Adrenal gland (tissue), 12 donors: ENCODE measurements around the gene STXBP3. TPM values are rescaled to one million over a fixed set of nuclear protein-coding genes. Genes with fewer than 3 reads are reported as not detected.

Experiments
- DNase-seq, 7 donors: peaks; one replicate each; pipeline ENCODE4 v3.0.0-alpha.2; 2019 to 2020
- H3K27ac ChIP-seq, 5 donors: fragments of 200-600 bp; sonication (generic) in 4 of 5; 1 replicate in 3 of 5; 2 replicates in 2 of 5; pipeline versions ENCODE4 v1.5.1 to v1.8.0; 2016 to 2020; ENCODE audit warnings: mild to moderate bottlenecking in 1 of 5
- H3K27me3 ChIP-seq: fragments of 200-600 bp; 2 replicates; pipeline ENCODE4 v1.8.0; 2021
- H3K36me3 ChIP-seq, 2 donors: fragments of 200-600 bp; replicated peaks in 1 of 2; 1 replicate in 1 of 2; 2 replicates in 1 of 2; pipeline versions ENCODE4 v1.5.1 to v1.8.0; 2018 to 2022
- H3K4me1 ChIP-seq, 2 donors: fragments of 200-600 bp; replicated peaks in 1 of 2; 1 replicate in 1 of 2; 2 replicates in 1 of 2; pipeline versions ENCODE4 v1.5.1 to v1.8.0; 2018 to 2021
- H3K4me3 ChIP-seq, 4 donors: fragments of 200-600 bp; sonication (generic) in 3 of 4; one replicate each; pipeline ENCODE4 v1.5.1; 2016 to 2018
- H3K9me3 ChIP-seq, 3 donors: fragments of 200-600 bp; sonication (generic) in 1 of 3; replicated peaks in 1 of 3; 1 replicate in 2 of 3; 2 replicates in 1 of 3; pipeline versions ENCODE4 v1.5.1 to v1.8.0; 2016 to 2021
- CTCF ChIP-seq, 6 experiments: fragments of 450-650 bp in 4 of 6; fragments of 200-600 bp in 2 of 6; sonication (generic) in 1 of 6; IDR thresholded peaks; 1 replicate in 5 of 6; 2 replicates in 1 of 6; pipeline versions ENCODE4 v1.5.1 to v1.8.0; 2016 to 2021; ENCODE audit warnings: antibody characterized with exemption in 6 of 6, mild to moderate bottlenecking in 2 of 6, moderate library complexity in 1 of 6
- POLR2A ChIP-seq, 2 donors: fragments of 450-650 bp; IDR thresholded peaks; one replicate each; pipeline ENCODE4 v1.6.1; 2017; ENCODE audit warnings: antibody characterized with exemption in 2 of 2, mild to moderate bottlenecking in 2 of 2, moderate library complexity in 1 of 2
- WGBS, 4 donors: extraction: QIAGEN DNeasy Blood & Tissue Kit in 2 of 4; methylation state at CpG; one replicate each; pipeline versions ENCODE4 v1.1.5 to v1.1.7; 2013 to 2017; 5-methylcytosine and 5-hydroxymethylcytosine counted together
- intact Hi-C, 2 donors: fragments of 100-400 bp; cut with DNase I; formaldehyde crosslinking; loops; one replicate each; pipeline versions ENCODE4 v1.14.1 to v1.15.0; 2022 to 2023
- polyA plus RNA-seq, 3 donors: library from polyadenylated mRNA; stranded (reverse); fragments of 200-250 nt in 2 of 3; fragments of 350-450 nt in 1 of 3; fragmentation: Illumina TruSeq in 1 of 3; extraction: RNeasy Lipid Tissue Mini Kit (QIAGEN cat#74804) in 1 of 3; gene quantifications; one replicate each; pipeline ENCODE4 v1.2.3, GENCODE V29; 2013 to 2014
- total RNA-seq, 9 donors: library from RNA; depleted of rRNA in 4 of 9; stranded (reverse); fragments of >200 nt in 4 of 9; fragments of 120-200 nt in 1 of 9; fragmentation: NEBNext Ultra II Directional in 1 of 9; extraction: Animal tissue kit (Norgen Biotek cat#: 25700) in 1 of 9; gene quantifications; one replicate each; pipeline versions ENCODE4 v1.1.0 to v1.2.4, GENCODE V29; 2013 to 2023
- donor health status: healthy with polysubstance abuse.
- donor health status: Bipolar disorder and iron deficiency.
- donor health status: DM: yes; HTN: yes; CAD: no.
- donor health status: DM: no; HTN: no; CAD: no.
- donor health status: DM: no; HTN: no; CAD: no.
- donor health status: DM: yes; HTN: yes; CAD: no.

STXBP3 gene
- total and polyA plus RNA-seq, 12 donors, result 35.1 to 63.2 (median 43.8) TPM

DNA sequence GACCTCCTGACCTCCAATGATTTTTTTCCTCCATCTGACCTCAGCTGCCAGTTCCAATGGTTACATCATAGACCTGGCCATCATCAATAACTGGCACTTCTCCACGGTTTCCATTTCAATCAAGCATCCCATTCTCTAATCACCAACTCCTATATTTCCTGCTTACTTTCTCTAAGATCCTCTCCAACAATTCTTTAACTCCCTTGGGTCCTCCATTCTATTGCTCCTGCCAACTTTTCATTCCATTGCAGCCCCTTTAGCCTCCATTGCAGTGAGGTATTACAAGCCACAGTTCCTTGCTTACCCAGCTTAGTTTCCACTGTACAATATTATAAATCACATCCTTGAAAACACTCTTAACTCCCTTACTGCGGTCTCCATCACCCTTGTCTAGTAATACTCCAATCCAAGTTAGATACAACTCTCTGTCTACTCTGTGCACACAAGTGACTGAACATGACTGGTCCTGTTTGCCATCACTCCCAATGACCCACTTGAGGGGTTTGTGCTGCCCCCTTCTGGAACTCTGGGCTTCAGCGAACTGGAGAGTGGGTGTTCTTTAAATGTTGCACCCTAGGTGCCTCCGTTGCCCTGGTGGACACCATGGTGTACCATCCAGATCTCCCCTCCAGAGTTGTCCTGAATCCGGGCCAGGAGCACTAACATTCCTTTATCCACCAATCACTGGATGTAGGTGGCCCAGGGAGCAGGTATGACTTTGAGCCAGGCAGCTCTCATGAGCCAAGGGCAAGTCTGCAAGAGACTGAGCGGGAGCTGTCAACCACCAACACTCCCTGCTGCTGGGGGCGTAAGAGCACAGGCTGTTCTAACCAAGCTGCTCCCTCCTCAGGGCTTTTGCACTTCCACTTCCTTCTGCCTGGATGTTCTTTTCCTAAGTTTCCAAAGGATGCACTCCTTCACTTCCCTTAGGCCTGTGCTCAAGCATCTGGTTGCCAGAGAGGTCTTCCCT, 37.5 kb upstream of the STXBP3 start:
- peak in 3 of 6 experiments; percentile 14 to 20 (median 19) for TF ChIP-seq CTCF (IDR thresholded peaks at IDR 0.05)
- TF ChIP-seq POLR2A (IDR thresholded peaks at IDR 0.05), result no peak
- Histone ChIP-seq H3K4me3 (no peak overlapping the region), H3K4me1 (no peaks in the 10 kb centered on the region), H3K27me3 (no peaks in the 10 kb centered on the region), H3K9me3 (no peaks in the 10 kb centered on the region), H3K27ac (no peak overlapping the region), H3K36me3 (no peaks in the 10 kb centered on the region)
- WGBS, 4 donors, result 64 to 71% (median 66%) methylated on average over 5 to 7 of the region's 7 CpGs
- intact Hi-C loops, result no loop called here
- peak in 1 of 7 donors; percentile 27 for DNase-seq

DNA sequence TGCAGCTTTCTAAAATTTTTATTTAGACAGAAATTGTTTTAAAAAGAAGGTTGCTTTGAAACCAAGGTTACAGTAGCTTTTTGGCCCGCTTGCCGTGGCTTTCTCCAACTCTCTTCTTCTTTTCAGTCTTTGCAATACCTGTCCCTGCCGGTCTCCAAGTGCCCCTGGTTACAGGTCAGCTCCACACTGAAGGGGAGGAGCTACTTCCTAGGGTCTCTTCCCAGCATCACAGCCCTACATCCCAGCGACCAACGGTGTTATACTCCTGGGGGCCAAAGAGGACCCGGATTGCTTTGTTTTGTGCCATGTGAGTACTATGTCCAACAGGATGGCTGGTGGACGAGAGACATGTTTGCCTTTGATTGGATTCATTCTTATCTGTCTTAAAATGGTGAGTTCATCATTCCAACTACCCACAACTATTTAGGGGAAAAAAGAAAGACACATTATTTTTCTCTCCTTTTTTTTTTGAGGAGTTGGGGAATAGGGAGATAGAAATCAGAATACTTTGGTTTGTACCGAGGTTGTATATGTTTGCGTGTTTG, 33.8 kb upstream of the STXBP3 start, which contains the start of gene FNDC7:
TSS of gene FNDC7 (plus strand) at position 303 of the 545 bp plus-strand sequence. CDS start at position 329, 26 bp downstream.
- Histone ChIP-seq H3K4me1 (no peaks in the 10 kb centered on the region), H3K27ac (no peak within 1 kb of the TSS), H3K27me3 (no peaks in the 10 kb centered on the region), H3K9me3 (no peaks in the 10 kb centered on the region), H3K36me3 (no peaks in the 10 kb centered on the region), H3K4me3 (no peak within 1 kb of the TSS)
- TF ChIP-seq POLR2A (IDR thresholded peaks at IDR 0.05) (no peak), CTCF (IDR thresholded peaks at IDR 0.05) (no peak)
- 47 to 56% (median 54%) methylated on average over 8 to 9 of the region's 9 CpGs for WGBS, 4 donors
- no peak for DNase-seq
- intact Hi-C loops, result no loop called here

GRCh38 chr1:108715932-108716331, 30.5 kb upstream of the STXBP3 start:
- WGBS, 4 donors, result 80 to 89% (median 82%) methylated on average over 5 of the region's 5 CpGs
- intact Hi-C loops, result no loop called here
- H3K27me3 ChIP-seq, result no peaks in the 10 kb centered on the region
- H3K9me3 ChIP-seq, result no peaks in the 10 kb centered on the region
- no peak for TF ChIP-seq POLR2A (IDR thresholded peaks at IDR 0.05)
- TF ChIP-seq CTCF (IDR thresholded peaks at IDR 0.05), result no peak
- H3K27ac ChIP-seq, result no peak overlapping the region
- H3K4me3 ChIP-seq, result no peak overlapping the region
- no peaks in the 10 kb centered on the region for H3K4me1 ChIP-seq
- H3K36me3 ChIP-seq, result no peaks in the 10 kb centered on the region
- DNase-seq, result no peak

- Histone ChIP-seq H3K4me1 (no peaks in the 10 kb centered on the region), H3K9me3 (no peaks in the 10 kb centered on the region), H3K4me3 (no peak overlapping the region), H3K27ac (no peak overlapping the region), H3K27me3 (no peaks in the 10 kb centered on the region), H3K36me3 (no peaks in the 10 kb centered on the region)
- DNase-seq, result no peak
- intact Hi-C loops, result no loop called here
- no peak for TF ChIP-seq CTCF (IDR thresholded peaks at IDR 0.05)
- no peak for TF ChIP-seq POLR2A (IDR thresholded peaks at IDR 0.05)
- 69 to 88% (median 85%) methylated on average over 2 of the region's 2 CpGs for WGBS, 4 donors
Measured at GRCh38 chr1:108716437-108717230, 29.8 kb upstream of the STXBP3 start.
